ENCODE measurements around the gene CAPNS1. TPM values are rescaled to one million over a fixed set of nuclear protein-coding genes. Genes with fewer than 3 reads are reported as not detected.

Gene CAPNS1
- polyA plus RNA-seq, 2 of the 4 experiments (the other 2 are of a cell fraction): 1,236 to 1,551 TPM

DNA sequence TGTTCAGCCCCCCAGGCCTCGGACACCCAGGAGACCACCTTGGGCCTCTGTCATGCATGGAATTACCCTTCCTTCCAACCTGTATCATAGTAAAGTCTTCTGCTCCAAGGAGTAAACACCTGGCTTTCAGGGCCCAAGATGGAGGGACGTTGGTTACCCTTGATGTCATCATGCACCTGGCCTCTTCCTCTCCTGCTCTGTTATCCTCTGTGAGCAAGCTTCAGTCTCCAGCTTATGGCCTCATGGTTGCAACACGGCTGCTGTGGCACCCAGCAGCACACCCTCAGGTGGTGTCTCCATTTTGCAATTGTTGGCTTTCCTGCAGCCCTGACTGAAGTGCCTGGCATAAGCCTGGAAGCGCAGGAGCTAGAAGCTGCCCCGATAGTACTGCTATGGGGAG is 32.9 kb upstream of the CAPNS1 start:
- no peak overlapping the region for H3K4me2 ChIP-seq
- DNase-seq (ENCODE audit: low read depth in 1 of 2, low spot score in 1 of 2): no peak
- no peaks in the 10 kb centered on the region for H3K9me3 ChIP-seq
- peaks cover 5% of the 10 kb centered on the region; the same call in 2 of the 3 replicates for H3K4me1 ChIP-seq
- H3K4me3 ChIP-seq: no peak overlapping the region
- no peak overlapping the region for H3K27ac ChIP-seq
- ATAC-seq: no peak
- 88% methylated on average over 5 of the region's 5 CpGs for WGBS (ENCODE audit: missing lambda C conversion rate)
- TF ChIP-seq ATOH8 (CRISPR knock-in tag; IDR thresholded peaks at IDR 0.05; ENCODE audit: low read depth): 0 out of 2 replicates have a peak, but pooled peaks have one; percentile 21
- no peak for TF ChIP-seq GATA3 (IDR thresholded peaks at IDR 0.05; ENCODE audit: borderline replicate concordance)
- POLR2A ChIA-PET: interaction anchor here (0.9 to 6.3 kb wide), 2 partner anchors 8 to 36 kb away, joined by 3 to 52 read pairs; partner anchors contain the start of genes POLR2I and TBCB
- FAIRE-seq: peak; percentile 39
- CTCF ChIA-PET: interaction anchor here (0.7 to 15.7 kb wide), 7 partner anchors 12 to 267 kb away, joined by 3 to 157 read pairs (median 4); partner anchors contain the start of genes CAPNS1, THAP8 and WDR62

DNA sequence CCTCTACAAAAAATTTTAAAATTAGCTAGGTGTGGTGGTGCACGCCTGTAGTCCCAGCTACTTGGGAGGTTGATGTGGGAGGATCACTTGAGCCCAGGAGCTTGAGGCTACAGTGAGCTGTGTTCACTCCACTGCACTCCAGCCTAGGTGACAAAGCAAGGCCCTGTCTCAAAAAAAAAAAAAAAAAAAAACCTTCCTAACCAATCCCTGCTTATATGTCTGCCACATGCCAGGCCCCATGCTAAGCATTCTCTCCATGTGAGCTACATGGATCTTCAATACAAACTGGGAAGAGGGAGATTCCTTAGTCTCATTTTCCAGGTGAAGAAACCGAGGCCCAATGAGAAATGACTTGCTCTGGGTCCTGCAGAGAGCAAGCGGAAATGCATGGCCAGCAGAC is 31.2 kb upstream of the CAPNS1 start:
- Histone ChIP-seq H3K4me2 (no peak overlapping the region), H3K27ac (no peak overlapping the region), H3K4me3 (no peak overlapping the region), H3K4me1 (peaks cover 13% of the 10 kb centered on the region), H3K9me3 (no peaks in the 10 kb centered on the region)
- TF ChIP-seq PBX3 (IDR thresholded peaks at IDR 0.05): no peak
- TF ChIP-seq CBX2 (IDR thresholded peaks at IDR 0.05; ENCODE audit: borderline replicate concordance, low read depth): no peak
- ChIA-PET CTCF (interaction anchor here (1.5 to 15.7 kb wide), 4 partner anchors 9 to 134 kb away, joined by 3 to 157 read pairs (median 18); partner anchors contain the start of genes THAP8 and WDR62), POLR2A (no interaction called here)
- no peak for ATAC-seq
- 92% methylated on average over 3 of the region's 3 CpGs for WGBS (ENCODE audit: missing lambda C conversion rate)
- FAIRE-seq: no peak
- no peak for DNase-seq (ENCODE audit: low read depth in 1 of 2, low spot score in 1 of 2)

DNA sequence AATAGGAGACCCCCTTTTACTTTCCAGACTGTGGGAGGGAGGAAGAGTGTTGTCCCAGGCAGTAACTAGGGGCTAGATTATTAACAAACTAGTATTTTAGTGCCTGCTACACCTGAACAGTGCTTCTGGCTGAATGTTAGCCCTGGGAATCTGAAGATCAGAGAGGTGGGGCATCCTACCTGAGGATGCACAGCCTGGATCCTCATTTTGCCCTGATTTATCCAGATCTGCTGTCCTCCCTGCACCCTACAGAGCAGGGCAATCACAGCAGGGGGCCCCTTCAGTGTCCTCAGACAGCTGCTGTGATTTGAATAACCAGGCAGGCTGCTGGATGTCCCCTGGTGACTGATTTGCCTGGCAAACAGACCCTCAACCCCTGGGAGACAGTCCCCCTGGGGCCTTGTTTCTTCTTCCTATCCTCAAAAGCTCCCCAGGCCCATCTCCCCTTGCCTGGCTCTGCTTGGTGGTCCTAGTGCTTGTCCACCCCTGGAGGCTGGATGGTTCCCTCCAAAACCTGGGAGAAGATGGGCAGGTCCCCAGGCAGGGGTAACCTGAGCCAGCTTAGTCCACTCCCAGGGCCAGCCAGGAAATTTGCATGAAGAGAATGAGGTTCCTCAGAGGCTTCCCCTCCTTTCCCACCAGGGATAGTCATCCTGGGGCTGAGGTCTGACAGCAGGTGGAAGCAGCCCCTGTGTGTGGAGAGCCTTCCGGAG is 29.2 kb upstream of the CAPNS1 start, which contains the start of gene OVOL3:
TSS of gene OVOL3 (plus strand) at position 657 of the 713 bp plus-strand sequence. CDS start 60 bp downstream, outside the sequence.
- ChIA-PET CTCF (interaction anchor here (0.6 to 15.7 kb wide), 13 partner anchors 9 to 1821 kb away, joined by 3 to 157 read pairs (median 4); partner anchors contain the start of genes THAP8 and WDR62), POLR2A (interaction anchor here (0.6 kb wide), 1 partner anchor 227 kb away, joined by 3 read pairs; no protein-coding TSS in a partner anchor)
- DNase-seq (ENCODE audit: low read depth in 1 of 2, low spot score in 1 of 2): no peak
- FAIRE-seq: no peak
- Histone ChIP-seq H3K9me3 (no peaks in the 10 kb centered on the region), H3K4me2 (no peak within 1 kb of the TSS), H3K27ac (no peak within 1 kb of the TSS), H3K4me3 (no peak within 1 kb of the TSS), H3K4me1 (peaks cover 9% of the 10 kb centered on the region; the same call in 2 of the 3 replicates)
- WGBS (ENCODE audit: missing lambda C conversion rate): 100% methylated on average over 1 of the region's 1 CpG
- ATAC-seq: no peak
- TF ChIP-seq CBX8 (IDR thresholded peaks at IDR 0.05) (no peak), ZFP36 (IDR thresholded peaks at IDR 0.05; ENCODE audit: borderline replicate concordance, partially characterized antibody) (peak; percentile 78), ZC3H11A (IDR thresholded peaks at IDR 0.05) (no peak), GATA3 (IDR thresholded peaks at IDR 0.05; ENCODE audit: borderline replicate concordance) (no peak), EP300 (IDR thresholded peaks at IDR 0.05) (no peak), KDM1A (IDR thresholded peaks at IDR 0.05; ENCODE audit: low read depth) (0 out of 2 replicates have a peak, but pooled peaks have one; percentile 13)

GRCh38 chr19:36111200-36111539 is 28.7 kb upstream of the CAPNS1 start:
- FAIRE-seq (no peak), DNase-seq (ENCODE audit: low read depth in 1 of 2, low spot score in 1 of 2) (no peak), ATAC-seq (no peak)
- no peaks in the 10 kb centered on the region for H3K9me3 ChIP-seq
- ChIA-PET CTCF (interaction anchor here (0.9 to 15.7 kb wide), 8 partner anchors 10 to 180 kb away, joined by 3 to 157 read pairs (median 4); partner anchors contain the start of genes THAP8 and WDR62), POLR2A (no interaction called here)
- no peak overlapping the region for H3K4me2 ChIP-seq
- no peak overlapping the region for H3K27ac ChIP-seq
- no peak overlapping the region for H3K4me3 ChIP-seq
- no peak for TF ChIP-seq ZC3H11A (IDR thresholded peaks at IDR 0.05)
- TF ChIP-seq TFCP2L1 (CRISPR knock-in tag; IDR thresholded peaks at IDR 0.05): no peak
- no peak for TF ChIP-seq USF2 (IDR thresholded peaks at IDR 0.05)
- no peak for TF ChIP-seq RCOR1 (IDR thresholded peaks at IDR 0.05; ENCODE audit: low read depth, low read length)
- TF ChIP-seq, protein P1, sequence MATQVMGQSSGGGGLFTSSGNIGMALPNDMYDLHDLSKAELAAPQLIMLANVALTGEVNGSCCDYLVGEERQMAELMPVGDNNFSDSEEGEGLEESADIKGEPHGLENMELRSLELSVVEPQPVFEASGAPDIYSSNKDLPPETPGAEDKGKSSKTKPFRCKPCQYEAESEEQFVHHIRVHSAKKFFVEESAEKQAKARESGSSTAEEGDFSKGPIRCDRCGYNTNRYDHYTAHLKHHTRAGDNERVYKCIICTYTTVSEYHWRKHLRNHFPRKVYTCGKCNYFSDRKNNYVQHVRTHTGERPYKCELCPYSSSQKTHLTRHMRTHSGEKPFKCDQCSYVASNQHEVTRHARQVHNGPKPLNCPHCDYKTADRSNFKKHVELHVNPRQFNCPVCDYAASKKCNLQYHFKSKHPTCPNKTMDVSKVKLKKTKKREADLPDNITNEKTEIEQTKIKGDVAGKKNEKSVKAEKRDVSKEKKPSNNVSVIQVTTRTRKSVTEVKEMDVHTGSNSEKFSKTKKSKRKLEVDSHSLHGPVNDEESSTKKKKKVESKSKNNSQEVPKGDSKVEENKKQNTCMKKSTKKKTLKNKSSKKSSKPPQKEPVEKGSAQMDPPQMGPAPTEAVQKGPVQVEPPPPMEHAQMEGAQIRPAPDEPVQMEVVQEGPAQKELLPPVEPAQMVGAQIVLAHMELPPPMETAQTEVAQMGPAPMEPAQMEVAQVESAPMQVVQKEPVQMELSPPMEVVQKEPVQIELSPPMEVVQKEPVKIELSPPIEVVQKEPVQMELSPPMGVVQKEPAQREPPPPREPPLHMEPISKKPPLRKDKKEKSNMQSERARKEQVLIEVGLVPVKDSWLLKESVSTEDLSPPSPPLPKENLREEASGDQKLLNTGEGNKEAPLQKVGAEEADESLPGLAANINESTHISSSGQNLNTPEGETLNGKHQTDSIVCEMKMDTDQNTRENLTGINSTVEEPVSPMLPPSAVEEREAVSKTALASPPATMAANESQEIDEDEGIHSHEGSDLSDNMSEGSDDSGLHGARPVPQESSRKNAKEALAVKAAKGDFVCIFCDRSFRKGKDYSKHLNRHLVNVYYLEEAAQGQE (IDR thresholded peaks at IDR 0.05): no peak
- peaks cover 11% of the 10 kb centered on the region for H3K4me1 ChIP-seq
- 94% methylated on average over 13 of the region's 13 CpGs for WGBS (ENCODE audit: missing lambda C conversion rate)

Measured in A549 (cell line).